Astrocyte (in vitro differentiated cells and primary cell): ENCODE results near the gene PSORS1C1.

Source experiments
- EZH2 ChIP-seq: IDR thresholded peaks from 2 replicates; pipeline ENCODE4 v1.6.1; 2012; ENCODE audit warnings: mild to moderate bottlenecking, low read length, inconsistent platforms; ENCODE audit not compliant: insufficient read depth
- TF ChIP-seq, protein P1 (sequence below): IDR thresholded peaks from 2 replicates; pipeline ENCODE4 v1.5.1; 2011; ENCODE audit warnings: low read depth, mild to moderate bottlenecking, inconsistent platforms, low read length, moderate library complexity; ENCODE audit not compliant: insufficient read depth

DNA sequence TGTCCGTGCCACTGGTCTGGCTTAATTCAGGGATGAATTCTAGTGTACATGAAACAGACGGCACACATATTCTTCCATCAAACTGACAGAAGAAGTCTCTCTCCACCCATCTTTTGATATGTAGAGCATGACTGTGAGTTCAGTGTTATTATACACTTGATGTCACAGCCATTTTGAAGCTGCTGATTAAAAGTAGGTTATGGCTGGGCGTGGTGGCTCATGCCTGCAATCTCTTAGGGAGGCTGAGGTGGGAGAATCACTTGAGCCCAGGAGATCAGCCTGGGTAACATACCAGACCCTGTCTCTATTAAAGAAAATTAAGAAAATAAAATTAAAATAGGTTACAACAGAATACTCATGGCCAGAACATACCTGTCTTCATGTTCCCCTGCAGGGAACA, 22.9 kb upstream of the PSORS1C1 start:
- TF ChIP-seq, protein P1, sequence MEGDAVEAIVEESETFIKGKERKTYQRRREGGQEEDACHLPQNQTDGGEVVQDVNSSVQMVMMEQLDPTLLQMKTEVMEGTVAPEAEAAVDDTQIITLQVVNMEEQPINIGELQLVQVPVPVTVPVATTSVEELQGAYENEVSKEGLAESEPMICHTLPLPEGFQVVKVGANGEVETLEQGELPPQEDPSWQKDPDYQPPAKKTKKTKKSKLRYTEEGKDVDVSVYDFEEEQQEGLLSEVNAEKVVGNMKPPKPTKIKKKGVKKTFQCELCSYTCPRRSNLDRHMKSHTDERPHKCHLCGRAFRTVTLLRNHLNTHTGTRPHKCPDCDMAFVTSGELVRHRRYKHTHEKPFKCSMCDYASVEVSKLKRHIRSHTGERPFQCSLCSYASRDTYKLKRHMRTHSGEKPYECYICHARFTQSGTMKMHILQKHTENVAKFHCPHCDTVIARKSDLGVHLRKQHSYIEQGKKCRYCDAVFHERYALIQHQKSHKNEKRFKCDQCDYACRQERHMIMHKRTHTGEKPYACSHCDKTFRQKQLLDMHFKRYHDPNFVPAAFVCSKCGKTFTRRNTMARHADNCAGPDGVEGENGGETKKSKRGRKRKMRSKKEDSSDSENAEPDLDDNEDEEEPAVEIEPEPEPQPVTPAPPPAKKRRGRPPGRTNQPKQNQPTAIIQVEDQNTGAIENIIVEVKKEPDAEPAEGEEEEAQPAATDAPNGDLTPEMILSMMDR = no peak
- no peak for TF ChIP-seq EZH2
